ENCODE results near the gene UBD.

Gene UBD

DNA sequence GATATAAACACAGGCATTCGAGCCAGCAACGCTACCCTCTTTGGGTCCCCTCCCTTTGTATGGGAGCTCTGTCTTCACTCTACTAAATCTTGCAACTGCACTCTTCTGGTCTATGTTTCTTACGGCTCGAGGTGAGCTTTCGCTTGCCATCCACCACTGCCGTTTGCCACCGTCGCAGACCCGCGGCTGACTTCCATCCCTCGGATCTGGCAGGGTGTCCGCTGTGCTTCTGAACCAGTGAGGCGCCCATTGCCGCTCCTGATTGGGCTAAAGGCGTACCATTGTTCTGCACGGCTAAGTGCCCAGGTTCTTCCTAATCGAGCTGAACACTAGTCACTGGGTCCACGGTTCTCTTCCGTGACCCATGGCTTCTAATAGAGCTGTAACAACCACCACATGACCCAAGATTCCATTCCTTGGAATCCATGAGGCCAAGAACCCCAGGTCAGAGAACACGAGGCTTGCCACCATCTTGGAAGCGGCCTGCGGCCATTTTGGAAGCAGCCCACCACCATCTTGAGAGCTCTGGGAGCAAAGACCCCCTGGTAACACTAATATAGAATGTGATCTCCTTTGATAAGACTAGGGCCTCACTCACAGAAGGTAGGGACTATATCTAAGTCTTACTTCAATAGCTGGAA lies 973 bp downstream of the UBD start:
- DNase-seq: no peak

DNA sequence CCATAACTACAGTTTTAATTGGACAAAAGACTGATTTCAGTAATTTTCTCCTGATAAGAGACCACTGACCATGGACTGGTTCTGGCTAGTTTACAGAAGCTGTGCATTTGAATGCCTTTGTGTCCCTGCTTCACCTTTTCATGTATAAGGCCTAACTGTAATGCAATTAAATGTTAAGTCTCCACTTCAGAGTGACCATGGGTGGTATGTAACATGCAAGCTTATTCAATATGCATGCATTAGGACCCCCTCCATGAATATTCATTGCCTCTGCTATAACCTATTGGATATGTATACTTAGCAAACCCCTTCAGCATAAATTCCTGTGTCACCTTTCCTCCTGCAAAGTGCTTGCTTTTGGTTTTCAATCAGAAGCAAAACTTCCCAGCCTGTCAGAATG lies 2.2 kb downstream of the UBD start:
- DNase-seq: no peak

DNA sequence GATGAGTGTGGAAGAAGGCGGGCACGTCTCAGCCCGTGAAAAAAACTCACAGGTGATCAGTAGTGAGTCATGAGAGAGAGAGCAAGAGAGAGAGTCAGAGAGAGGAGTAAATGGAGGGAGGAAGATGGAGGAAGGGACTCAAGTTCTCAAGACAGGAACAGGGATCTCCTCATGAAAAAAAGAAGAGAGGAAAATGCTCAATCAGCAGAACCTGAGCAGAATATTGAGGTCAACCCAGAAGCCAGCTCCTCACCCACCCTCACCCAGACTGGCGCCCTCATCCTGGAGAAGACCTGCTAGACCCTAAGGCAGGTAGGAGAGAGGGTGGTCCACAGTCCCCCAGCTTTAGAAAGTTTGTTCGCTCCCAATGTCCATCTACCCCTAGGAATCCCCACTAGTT lies 4.8 kb downstream of the UBD start:
- no peak for DNase-seq

- DNase-seq: no peak
These were observed 6.1 kb downstream of the UBD start for GRCh38 chr6:29553268-29554057.

GRCh38 chr6:29552512-29553051 lies 7.0 kb downstream of the UBD start:
- peak; percentile 9 for DNase-seq

- no peak for DNase-seq
These were observed 12.0 kb downstream of the UBD start for GRCh38 chr6:29547573-29547972.

DNA sequence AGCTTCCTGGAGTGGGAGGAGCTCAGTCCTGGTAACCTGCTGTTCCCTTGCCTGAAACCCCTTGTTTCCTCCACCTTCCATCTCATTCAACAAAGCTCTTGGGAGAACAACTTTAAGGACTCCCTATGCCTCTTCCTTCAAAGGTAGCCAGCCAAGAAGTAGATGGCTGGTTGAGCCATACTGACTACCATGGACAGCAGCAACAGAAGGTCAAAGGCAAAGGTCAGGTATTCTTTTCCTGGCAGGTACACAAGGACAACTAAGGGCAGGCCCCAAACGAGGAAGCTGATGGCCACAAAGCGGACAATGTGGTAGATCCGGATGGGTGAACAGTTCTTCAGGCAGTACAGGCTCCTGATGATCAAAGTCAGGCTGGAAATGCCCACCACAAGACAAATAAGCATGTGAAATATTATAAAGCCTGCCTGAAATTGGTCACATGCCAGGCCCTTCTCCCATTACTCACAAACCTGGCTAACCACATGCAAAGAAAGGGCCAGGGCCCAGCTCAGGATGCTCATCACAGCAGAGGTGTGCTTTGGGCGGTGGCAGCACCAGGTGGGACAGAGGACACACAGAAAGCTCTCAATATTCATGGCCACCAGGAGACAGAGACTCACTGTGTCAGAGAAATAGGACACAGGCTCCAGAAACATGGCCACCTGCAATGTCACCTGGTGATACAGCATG lies 21.7 kb downstream of the UBD start:
- no peak for DNase-seq

DNA sequence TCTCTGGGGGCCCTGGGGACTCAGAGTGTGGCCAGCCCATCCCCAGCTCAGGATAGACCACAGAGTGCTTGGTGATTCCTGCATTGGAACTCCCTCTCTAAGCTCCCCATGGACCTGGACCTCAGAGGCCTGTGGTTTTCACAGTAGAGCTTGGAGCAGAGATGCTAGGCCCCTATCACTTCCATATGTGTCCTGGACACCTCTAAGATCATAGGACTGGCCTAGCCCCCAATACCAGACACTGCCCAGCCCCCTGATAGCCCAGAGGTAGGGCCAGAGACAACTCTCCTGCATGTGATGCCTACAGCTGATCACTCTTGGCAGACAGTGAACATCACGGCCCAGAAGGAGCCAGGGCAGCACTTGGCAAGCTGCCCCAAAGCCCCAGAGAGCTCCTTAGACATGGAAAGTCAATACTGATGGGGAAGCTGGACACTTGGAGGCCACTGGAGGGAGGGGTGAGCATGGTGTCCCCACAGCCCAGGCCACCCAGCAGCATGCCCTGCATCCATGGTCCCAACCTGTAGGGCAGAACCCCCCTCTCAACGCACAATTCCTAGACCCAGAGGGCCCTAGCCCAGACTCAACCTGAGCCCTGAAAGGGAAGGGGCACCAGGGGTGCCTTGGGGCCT lies 27.1 kb downstream of the UBD start:
- DNase-seq: no peak

DNA sequence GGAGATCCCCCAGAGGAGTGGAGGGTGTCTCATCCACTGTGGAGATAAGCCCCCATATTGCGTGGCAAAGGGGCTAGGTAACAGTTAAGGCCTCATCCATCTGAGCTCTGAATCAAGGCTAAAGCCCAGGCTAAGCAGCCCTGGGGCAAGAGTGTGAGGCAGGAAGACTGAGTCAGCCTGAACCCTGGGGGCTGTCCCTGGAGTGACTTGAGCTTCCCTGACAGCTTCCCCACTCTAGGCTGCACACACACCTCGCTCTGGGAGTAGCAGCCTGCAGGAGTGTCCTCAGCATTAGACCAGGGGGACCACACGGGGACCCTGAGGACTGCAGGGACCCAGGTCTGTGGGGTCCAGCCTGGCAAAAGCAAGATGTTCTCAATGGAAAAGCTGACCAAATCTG lies 27.9 kb downstream of the UBD start:
- no peak for DNase-seq

DNA sequence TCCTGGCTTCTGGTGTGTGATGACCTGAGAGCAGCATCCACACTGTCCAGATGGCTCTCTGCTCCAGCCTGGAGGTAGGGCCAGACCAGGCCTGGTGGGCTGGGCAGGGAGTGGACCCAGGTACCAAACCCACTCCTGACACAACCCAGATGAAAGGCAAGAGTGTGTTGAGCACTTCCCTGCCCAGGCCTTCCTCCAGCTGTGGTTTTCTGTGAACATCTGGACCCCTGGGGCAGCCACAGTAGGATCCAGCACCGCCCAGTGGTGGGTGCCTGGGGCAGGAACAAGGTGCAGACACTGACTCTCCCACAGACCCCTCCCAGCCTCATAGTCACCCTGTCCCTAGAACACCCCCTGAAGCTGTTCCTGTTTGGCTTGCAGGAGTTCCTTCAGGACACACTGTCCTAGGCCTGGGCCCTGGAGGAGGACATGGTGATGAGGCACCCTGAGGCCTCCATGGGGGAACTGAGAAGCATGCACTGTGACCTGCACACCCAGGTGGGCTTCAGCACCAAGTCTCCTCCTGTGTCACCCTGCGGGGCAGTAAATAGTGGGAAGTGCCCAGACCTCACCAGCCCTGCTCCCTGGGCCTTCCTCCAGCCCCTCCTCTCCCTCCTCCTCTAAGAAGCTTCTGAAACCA lies 28.7 kb downstream of the UBD start:
- no peak for DNase-seq

- DNase-seq: no peak
These were observed 29.6 kb downstream of the UBD start for GRCh38 chr6:29529956-29530355.

GRCh38 chr6:29528988-29529560 lies 30.5 kb downstream of the UBD start:
- no peak for DNase-seq

DNA sequence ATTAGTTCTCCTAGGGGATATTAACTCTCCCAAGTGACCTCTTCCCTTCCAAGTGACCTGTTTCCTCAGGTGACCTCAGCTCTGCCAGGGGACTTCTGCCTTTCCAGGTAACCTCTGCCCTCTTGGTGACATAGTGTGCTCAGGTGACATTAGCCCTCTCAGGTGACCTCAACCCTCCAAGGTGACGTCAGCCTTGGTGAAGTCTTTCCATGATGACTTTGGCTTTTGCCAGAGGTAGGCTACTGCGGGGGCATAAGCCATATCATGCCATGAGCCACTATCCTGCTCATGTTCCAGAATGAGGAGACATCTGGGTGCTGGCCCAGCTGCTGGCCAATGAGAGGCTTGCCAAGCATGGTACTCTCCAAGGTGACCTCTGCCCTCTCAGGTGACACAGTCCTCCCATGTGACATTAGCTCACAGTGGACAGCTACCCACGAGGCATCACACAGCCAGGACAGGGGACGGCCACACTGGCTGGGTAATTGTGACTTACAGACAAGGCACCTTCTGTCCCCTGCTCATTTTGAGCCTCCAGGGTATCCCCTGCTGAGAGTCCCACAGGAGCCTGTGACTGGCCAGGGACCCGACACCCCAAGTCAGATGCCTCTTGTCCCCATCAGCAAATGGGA lies 31.1 kb downstream of the UBD start:
- no peak for DNase-seq

DNA sequence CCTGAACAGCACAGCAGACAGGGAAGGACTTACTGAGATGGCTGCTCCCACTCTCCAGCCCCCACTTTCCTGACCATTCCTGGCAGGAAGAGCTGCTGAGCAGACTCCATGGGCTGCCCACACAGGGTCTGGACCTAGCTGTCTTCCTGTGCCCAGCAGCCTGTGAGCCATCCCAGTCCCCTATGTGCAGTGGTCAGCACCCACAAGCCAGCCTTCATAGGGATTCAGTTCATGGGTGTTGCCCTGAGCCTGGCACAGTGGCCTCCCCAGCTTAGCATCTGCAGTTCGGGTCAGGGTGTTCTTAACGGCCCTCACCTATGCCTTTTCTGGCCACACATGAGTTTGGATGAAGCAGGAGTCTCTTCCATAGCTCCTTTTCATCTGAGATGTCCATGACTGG lies 32.0 kb downstream of the UBD start:
- DNase-seq: no peak

- DNase-seq: no peak
These were observed 32.4 kb downstream of the UBD start for GRCh38 chr6:29527126-29527525.

DNA sequence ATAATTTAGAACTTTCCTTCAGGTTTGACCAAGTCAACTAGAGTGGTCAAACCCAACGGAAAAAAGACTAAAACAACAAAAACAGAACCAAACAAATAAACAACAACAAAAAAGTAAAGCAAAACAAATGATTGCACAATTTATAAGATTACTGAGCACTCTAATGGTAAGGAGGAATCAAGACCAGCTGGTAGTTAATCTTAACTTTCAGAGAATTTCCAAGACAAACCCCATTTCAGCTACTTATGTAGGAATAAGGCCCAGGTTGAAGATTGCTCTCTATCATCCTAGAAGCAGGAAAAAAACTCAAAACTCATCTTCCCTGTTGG lies 34.3 kb downstream of the UBD start:
- DNase-seq: no peak

GRCh38 chr6:29524444-29525310 lies 34.9 kb downstream of the UBD start:
- no peak for DNase-seq

- no peak for DNase-seq
These were observed 35.5 kb downstream of the UBD start for GRCh38 chr6:29524044-29524443.

GRCh38 chr6:29522227-29522626 lies 37.3 kb downstream of the UBD start:
- no peak for DNase-seq

GRCh38 chr6:29521006-29521680 lies 38.4 kb downstream of the UBD start:
- DNase-seq: no peak

GRCh38 chr6:29520232-29520631 lies 39.3 kb downstream of the UBD start:
- no peak for DNase-seq
